ENCODE results near the gene REPS2. TPM values are rescaled to one million over a fixed set of nuclear protein-coding genes. Genes with fewer than 3 reads are reported as not detected.

The REPS2 gene
- polyA plus RNA-seq, 3 donors, result 2.1 to 4.7 (median 3.6) TPM

DNA sequence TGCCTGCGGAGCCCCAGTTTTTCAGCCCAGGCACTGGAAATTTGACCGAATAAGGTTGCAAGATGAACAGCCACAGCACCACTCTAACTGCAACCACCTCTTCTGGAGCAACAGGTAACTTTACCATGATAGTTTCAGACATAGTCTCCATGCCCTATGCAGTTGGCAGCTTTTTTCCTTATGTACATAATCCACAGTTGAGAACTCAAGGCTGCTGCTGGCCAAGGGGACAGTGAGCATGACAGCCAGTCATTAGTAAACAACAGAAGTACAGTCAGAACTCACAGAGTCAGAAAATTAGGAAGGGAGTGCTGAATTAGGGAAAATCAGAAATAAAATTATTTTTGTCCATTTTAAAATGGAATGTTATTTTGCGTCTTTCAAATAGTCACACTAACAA lies 235.9 kb downstream of the REPS2 start:
- Histone ChIP-seq H3K79me2 (ENCODE audit: insufficient read depth, low read length) (no peaks in the 10 kb centered on the region), H4K20me1 (ENCODE audit: insufficient read depth, low read length) (no peaks in the 10 kb centered on the region), H3K27me3 (ENCODE audit: control insufficient read depth in 2 of 2, insufficient read depth in 2 of 2, low read length in 2 of 2) (no peaks in the 10 kb centered on the region), H2AFZ (ENCODE audit: insufficient read depth, low read depth, low read length, poor library complexity, severe bottlenecking) (no peak overlapping the region), H3K27ac (ENCODE audit: low read depth in 1 of 2, low read length in 2 of 2) (no peak overlapping the region), H3K4me3 (replicated peaks in 1 of 3; ENCODE audit: low read depth in 2 of 3, low read length in 3 of 3) (no peak overlapping the region), H3K9me3 (replicated peaks in 1 of 2; ENCODE audit: control insufficient read depth in 1 of 2, insufficient read depth in 1 of 2, low read length in 2 of 2) (no peaks in the 10 kb centered on the region), H3K4me2 (replicated peaks; ENCODE audit: extremely low read depth, low read length, poor library complexity, severe bottlenecking) (no peak overlapping the region), H3K4me1 (ENCODE audit: control insufficient read depth in 1 of 2, insufficient read depth in 2 of 2, low read length in 2 of 2) (no peaks in the 10 kb centered on the region), H3K9ac (ENCODE audit: insufficient read depth, low read length, poor library complexity, severe bottlenecking) (no peak overlapping the region), H3K36me3 (replicated peaks in 1 of 2; ENCODE audit: control insufficient read depth in 1 of 2, insufficient read depth in 2 of 2, low read length in 2 of 2) (no peaks in the 10 kb centered on the region)
- Mint-ChIP-seq H3K9me3 (peaks cover 0 to 7% (median 2%) of the 10 kb centered on the region in 7 donors), H3K27me3 (ENCODE audit: low read depth in 3 of 3) (peaks cover 0 to 5% (median 2%) of the 10 kb centered on the region in 3 donors), H3K27ac (no peak overlapping the region), H3K4me1 (no peaks in the 10 kb centered on the region), H3K36me3 (no peaks in the 10 kb centered on the region), H3K4me3 (no peak overlapping the region)
- 100% methylated on average over 1 of the region's 3 CpGs for WGBS (ENCODE audit: insufficient coverage)
- intact Hi-C loops (cut with micrococcal nuclease), result no loop called here
- DNase-seq, result no peak
- TF ChIP-seq, protein P1, sequence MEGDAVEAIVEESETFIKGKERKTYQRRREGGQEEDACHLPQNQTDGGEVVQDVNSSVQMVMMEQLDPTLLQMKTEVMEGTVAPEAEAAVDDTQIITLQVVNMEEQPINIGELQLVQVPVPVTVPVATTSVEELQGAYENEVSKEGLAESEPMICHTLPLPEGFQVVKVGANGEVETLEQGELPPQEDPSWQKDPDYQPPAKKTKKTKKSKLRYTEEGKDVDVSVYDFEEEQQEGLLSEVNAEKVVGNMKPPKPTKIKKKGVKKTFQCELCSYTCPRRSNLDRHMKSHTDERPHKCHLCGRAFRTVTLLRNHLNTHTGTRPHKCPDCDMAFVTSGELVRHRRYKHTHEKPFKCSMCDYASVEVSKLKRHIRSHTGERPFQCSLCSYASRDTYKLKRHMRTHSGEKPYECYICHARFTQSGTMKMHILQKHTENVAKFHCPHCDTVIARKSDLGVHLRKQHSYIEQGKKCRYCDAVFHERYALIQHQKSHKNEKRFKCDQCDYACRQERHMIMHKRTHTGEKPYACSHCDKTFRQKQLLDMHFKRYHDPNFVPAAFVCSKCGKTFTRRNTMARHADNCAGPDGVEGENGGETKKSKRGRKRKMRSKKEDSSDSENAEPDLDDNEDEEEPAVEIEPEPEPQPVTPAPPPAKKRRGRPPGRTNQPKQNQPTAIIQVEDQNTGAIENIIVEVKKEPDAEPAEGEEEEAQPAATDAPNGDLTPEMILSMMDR (IDR thresholded peaks at IDR 0.05), result no peak

DNA sequence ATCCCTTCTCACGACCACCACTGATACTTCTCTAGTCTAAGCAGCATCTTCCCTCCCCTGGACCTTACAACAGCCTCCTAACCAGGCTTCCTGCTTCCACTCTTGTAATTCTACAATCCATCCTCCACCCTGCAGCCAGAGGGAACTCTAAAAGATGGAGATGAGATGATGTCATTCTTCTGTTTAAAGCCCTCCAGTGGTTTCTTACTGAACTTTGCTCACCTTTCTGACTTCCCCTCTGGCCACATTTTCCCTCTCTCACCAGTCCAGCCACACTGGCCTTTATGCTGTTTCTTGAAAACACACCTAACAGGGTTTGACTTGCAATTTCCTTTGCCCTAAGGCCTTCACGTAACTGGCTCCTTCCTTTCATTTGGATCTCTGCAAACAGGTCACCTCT lies 237.1 kb downstream of the REPS2 start:
- Mint-ChIP-seq H3K4me1 (no peaks in the 10 kb centered on the region), H3K27me3 (ENCODE audit: low read depth in 3 of 3) (peaks cover 0 to 5% (median 2%) of the 10 kb centered on the region in 3 donors), H3K36me3 (no peaks in the 10 kb centered on the region), H3K9me3 (peaks cover 0 to 7% (median under 1%) of the 10 kb centered on the region in 7 donors), H3K27ac (no peak overlapping the region), H3K4me3 (no peak overlapping the region)
- Histone ChIP-seq H2AFZ (ENCODE audit: insufficient read depth, low read depth, low read length, poor library complexity, severe bottlenecking) (no peak overlapping the region), H3K4me1 (ENCODE audit: control insufficient read depth in 1 of 2, insufficient read depth in 2 of 2, low read length in 2 of 2) (no peaks in the 10 kb centered on the region), H3K27me3 (ENCODE audit: control insufficient read depth in 2 of 2, insufficient read depth in 2 of 2, low read length in 2 of 2) (no peaks in the 10 kb centered on the region), H3K36me3 (replicated peaks in 1 of 2; ENCODE audit: control insufficient read depth in 1 of 2, insufficient read depth in 2 of 2, low read length in 2 of 2) (no peaks in the 10 kb centered on the region), H3K79me2 (ENCODE audit: insufficient read depth, low read length) (no peaks in the 10 kb centered on the region), H3K27ac (ENCODE audit: low read depth in 1 of 2, low read length in 2 of 2) (no peak overlapping the region), H3K4me2 (replicated peaks; ENCODE audit: extremely low read depth, low read length, poor library complexity, severe bottlenecking) (no peak overlapping the region), H3K4me3 (replicated peaks in 1 of 3; ENCODE audit: low read depth in 2 of 3, low read length in 3 of 3) (no peak overlapping the region), H4K20me1 (ENCODE audit: insufficient read depth, low read length) (no peaks in the 10 kb centered on the region), H3K9ac (ENCODE audit: insufficient read depth, low read length, poor library complexity, severe bottlenecking) (no peak overlapping the region), H3K9me3 (replicated peaks in 1 of 2; ENCODE audit: control insufficient read depth in 1 of 2, insufficient read depth in 1 of 2, low read length in 2 of 2) (no peaks in the 10 kb centered on the region)
- TF ChIP-seq, protein P1 (IDR thresholded peaks at IDR 0.05), result no peak
- no peak for DNase-seq
- intact Hi-C loops (cut with micrococcal nuclease), result no loop called here
- WGBS (ENCODE audit: insufficient coverage), result 100% methylated on average over 1 of the region's 2 CpGs
